Heart right ventricle (tissue), 16 donors: Measurements from ENCODE around the gene ZNF697. TPM values are rescaled to one million over a fixed set of nuclear protein-coding genes. Genes with fewer than 3 reads are reported as not detected.
A peak's percentile ranks its signal among the peaks of the same experiment; 100 is the strongest.
"Not testable (repeated sequence)": the region's sequence is repeated elsewhere in the genome, so short reads cannot be mapped to it uniquely, and the experiment has no call there.

Experiments used
- ATAC-seq, 8 donors: fragments of 200-7000 bp; cut with Tn5 transposase; one replicate each; pipeline ENCODE4 v1.9.1; 2020; ENCODE audit warnings: mild to moderate bottlenecking in 8 of 8, moderate library complexity in 8 of 8, moderate number of reproducible peaks in 1 of 8
- DNase-seq, 2 donors: peaks; one replicate each; pipeline ENCODE4 v3.0.0-alpha.2; 2020
- H3K27ac ChIP-seq, 10 donors: fragments of 200-600 bp; sonication (generic) in 2 of 10; one replicate each; pipeline versions ENCODE4 v1.5.0 to v1.8.0; 2020 to 2022; ENCODE audit warnings: mild to moderate bottlenecking in 3 of 10
- H3K27me3 ChIP-seq, 7 donors: fragments of 200-600 bp; one replicate each; pipeline ENCODE4 v1.8.0; 2021 to 2022; ENCODE audit warnings: mild to moderate bottlenecking in 2 of 7
- H3K36me3 ChIP-seq, 9 donors: fragments of 200-600 bp; sonication (generic) in 1 of 9; one replicate each; pipeline versions ENCODE4 v1.5.0 to v1.8.0; 2020 to 2022; ENCODE audit warnings: mild to moderate bottlenecking in 2 of 9
- H3K4me1 ChIP-seq, 9 donors: fragments of 200-600 bp; sonication (generic) in 1 of 9; one replicate each; pipeline versions ENCODE4 v1.5.0 to v1.8.0; 2020 to 2022; ENCODE audit warnings: mild to moderate bottlenecking in 4 of 9
- H3K4me3 ChIP-seq, 10 donors: fragments of 200-600 bp; sonication (generic) in 2 of 10; one replicate each; pipeline versions ENCODE4 v1.5.0 to v1.8.0; 2020 to 2022; ENCODE audit warnings: mild to moderate bottlenecking in 7 of 10, moderate library complexity in 2 of 10
- H3K9me3 ChIP-seq, 11 donors: fragments of 200-600 bp in 10 of 11; sonication (generic) in 2 of 11; one replicate each; pipeline versions ENCODE4 v1.5.0 to v1.8.0; 2013 to 2022; ENCODE audit warnings: mild to moderate bottlenecking in 2 of 11, control low read depth in 1 of 11, moderate library complexity in 1 of 11
- CTCF ChIP-seq, 9 donors: fragments of 200-600 bp; sonication (generic) in 2 of 9; IDR thresholded peaks; one replicate each; pipeline versions ENCODE4 v1.5.0 to v1.8.0; 2021 to 2022; ENCODE audit warnings: antibody characterized with exemption in 9 of 9, mild to moderate bottlenecking in 5 of 9, moderate library complexity in 1 of 9
- WGBS, 2 donors: extraction: QIAGEN DNeasy Blood & Tissue Kit; methylation state at CpG; one replicate each; pipeline ENCODE4 v1.1.7; 2013; ENCODE audit warnings: inconsistent platforms in 1 of 2; 5-methylcytosine and 5-hydroxymethylcytosine counted together
- intact Hi-C, 10 donors: fragments of 100-400 bp; cut with DNase I; formaldehyde crosslinking; loops; one replicate each; pipeline versions ENCODE4 v1.11.1 to v1.14.2; 2022
- polyA plus RNA-seq, 2 donors: library from polyadenylated mRNA; stranded (reverse); fragments of 200-250 nt; gene quantifications; one replicate each; pipeline ENCODE4 v1.2.3, GENCODE V29; 2013
- total RNA-seq, 10 donors: library from RNA; stranded (reverse); fragmentation: NEBNext Ultra II Directional in 3 of 10; extraction: Animal tissue kit (Norgen Biotek cat#: 25700) in 3 of 10; gene quantifications; one replicate each; pipeline versions ENCODE4 v1.2.1 to v1.2.4, GENCODE V29; 2021 to 2023
- donor health status: Arrhythmogenic right ventricular cardiomyopathy.
- donor health status: ischemic (EF 13 %, LVEDD 7.1; RV severe dilation, severe dysfunction).
- donor health status: healthy with polysubstance abuse.
- donor health status: DM: no; HTN: yes; CAD: no.
- donor health status: DM: no; HTN: no; CAD: no.
- donor health status: ischemic (EF 25% LVEDD 6.9; RV normal size, moderate dysfunction).
- donor health status: ischemic (EF 25% LVEDD 5.7; RV mildly dilated, moderate dysfunction).
- donor health status: healthy.
- donor health status: DM: yes; HTN: yes; CAD: no.
- donor health status: Ischemic cardiomyopathy.
- donor health status: ischemic (EF 35%, LVEDD 5.7; RV mildly dilated, moderate dysfunction).
- donor health status: nonischemic (EF 11% LVEDD 7.7; RV severe dilation, severe dysfunction).
- donor health status: DM: yes; HTN: yes; CAD: no.
- donor health status: PGD.
- donor health status: ischemic (EF 29% LVEDD 5.4; RV normal size, mild dysfunction).
- donor health status: nonischemic (EF 23%, LVEDD 6.1; RV moderate dilation, normal function).

The ZNF697 gene
- total and polyA plus RNA-seq, 12 donors, result 2.3 to 14.1 (median 10.3) TPM

DNA sequence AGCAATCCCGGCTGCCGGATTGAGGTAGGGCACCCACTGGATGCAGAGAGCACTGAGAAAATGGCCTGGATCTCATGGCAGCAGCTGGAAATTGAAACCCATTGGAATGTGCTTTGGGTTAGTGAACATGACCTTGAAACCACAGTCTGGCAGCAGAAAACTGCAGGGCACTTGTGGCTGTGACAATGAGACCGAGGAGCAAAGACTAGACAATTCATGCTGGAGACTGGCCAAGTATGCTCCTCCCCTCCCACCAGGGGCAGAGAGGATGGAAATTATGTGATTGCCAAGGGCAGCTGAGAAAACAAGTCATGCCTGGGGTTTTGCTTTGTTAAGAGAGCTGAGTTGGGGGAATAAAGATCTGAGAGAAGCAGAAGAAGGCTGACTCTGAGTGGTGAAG is 60.7 kb downstream of the ZNF697 start:
- H3K27me3 ChIP-seq, result no peaks in the 10 kb centered on the region
- no peak overlapping the region for H3K27ac ChIP-seq
- ATAC-seq (peak in 1 of 8 donors; percentile 15), DNase-seq (no peak)
- no peak overlapping the region for H3K4me3 ChIP-seq
- no peaks in the 10 kb centered on the region for H3K4me1 ChIP-seq
- 63 to 68% methylated on average over 3 of the region's 3 CpGs for WGBS, 2 donors
- H3K36me3 ChIP-seq, result no peaks in the 10 kb centered on the region
- no peak for TF ChIP-seq CTCF (IDR thresholded peaks at IDR 0.05)
- no peaks in the 10 kb centered on the region for H3K9me3 ChIP-seq
- intact Hi-C loops, result no loop called here

DNA sequence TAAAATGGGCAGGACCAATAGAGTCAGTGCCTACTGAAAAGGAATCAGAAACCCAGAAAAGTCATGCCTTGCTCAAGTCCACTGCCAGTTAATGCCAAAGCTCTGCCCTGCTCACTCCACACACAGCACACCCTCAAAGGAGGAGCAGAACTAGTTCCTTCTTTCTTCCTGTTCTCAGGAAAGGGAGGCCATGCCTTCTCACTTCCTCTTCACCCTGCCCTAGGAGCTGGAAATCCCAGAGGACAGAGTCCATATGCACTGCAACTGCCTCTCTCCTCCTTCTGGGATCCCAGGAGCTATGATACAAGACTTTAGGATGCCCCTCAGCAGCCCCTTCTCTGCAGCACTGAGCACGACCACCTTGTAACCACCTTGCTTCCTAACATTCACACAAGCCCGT is 62.3 kb downstream of the ZNF697 start:
- 81 to 97% methylated on average over 2 of the region's 2 CpGs for WGBS, 2 donors
- DNase-seq, H3K4me3 ChIP-seq, H3K27ac ChIP-seq, H3K9me3 ChIP-seq, H3K4me1 ChIP-seq, H3K36me3 ChIP-seq, H3K27me3 ChIP-seq, intact Hi-C loops: not testable (repeated sequence)
- peak in 1 of 8 donors; percentile 47 for ATAC-seq

GRCh38 chr1:119582801-119583200 is 65.3 kb downstream of the ZNF697 start:
- no peaks in the 10 kb centered on the region for H3K36me3 ChIP-seq
- peak; percentile 27 to 43 for DNase-seq
- ATAC-seq, result peak; percentile 76 to 88 (median 83)
- peaks cover 0 to 15% (median 0%) of the 10 kb centered on the region in 11 donors for H3K9me3 ChIP-seq
- peak in 8 of 9 donors; percentile 19 to 62 (median 56) for TF ChIP-seq CTCF (IDR thresholded peaks at IDR 0.05)
- no peaks in the 10 kb centered on the region for H3K27me3 ChIP-seq
- intact Hi-C loops, result no loop called here
- no peak overlapping the region for H3K4me3 ChIP-seq
- no peaks in the 10 kb centered on the region for H3K4me1 ChIP-seq
- H3K27ac ChIP-seq, result no peak overlapping the region
- WGBS, 2 donors, result 4 to 19% methylated on average over 1 of the region's 1 CpG

DNA sequence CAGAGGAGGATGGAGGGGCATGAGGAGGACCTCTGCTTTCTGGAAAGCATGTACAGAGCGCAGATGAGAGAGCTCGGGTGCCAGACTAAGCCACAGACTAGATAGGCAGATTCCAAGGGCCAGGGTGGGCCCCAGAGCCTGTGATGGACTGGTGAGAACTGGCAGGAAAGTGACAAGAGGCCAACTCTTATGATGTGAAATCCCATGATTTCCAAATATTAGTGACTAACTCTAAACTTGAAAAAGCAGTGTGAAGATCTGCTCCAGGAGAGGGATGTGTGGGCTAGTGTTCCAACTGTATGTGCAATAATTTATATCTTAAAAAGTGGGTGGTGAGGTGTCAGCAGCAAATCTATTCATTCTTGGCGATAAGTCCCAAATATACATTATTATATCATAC is 67.0 kb downstream of the ZNF697 start:
- intact Hi-C loops, H3K4me3 ChIP-seq, DNase-seq, H3K27me3 ChIP-seq, H3K27ac ChIP-seq, ATAC-seq, H3K4me1 ChIP-seq, H3K36me3 ChIP-seq: not testable (repeated sequence)
- WGBS, 2 donors, result 91 to 93% methylated on average over 3 of the region's 3 CpGs
- H3K9me3 ChIP-seq, result peaks cover 0 to 16% (median 0%) of the 10 kb centered on the region in 11 donors

DNA sequence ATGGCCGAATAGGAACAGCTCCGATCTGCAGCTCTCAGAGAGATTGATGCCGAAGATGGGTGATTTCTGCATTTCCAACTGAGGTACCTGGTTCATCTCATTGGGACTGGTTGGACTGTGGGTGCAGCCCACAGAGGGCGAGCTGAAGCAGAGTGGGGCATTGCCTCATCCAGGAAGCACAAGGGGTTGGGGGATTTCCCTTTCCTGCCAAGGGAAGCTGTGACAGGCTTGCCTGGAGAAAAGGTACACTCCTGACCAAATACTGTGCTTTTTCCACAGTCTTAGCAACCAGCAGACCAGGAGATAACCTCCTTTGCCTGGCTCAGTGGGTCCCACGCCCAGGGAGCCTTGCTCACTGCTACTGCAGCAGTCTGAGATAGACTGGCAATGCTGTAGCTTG is 74.2 kb downstream of the ZNF697 start:
- 90 to 95% methylated on average over 5 of the region's 5 CpGs for WGBS, 2 donors

More for the DNA sequence above, 74.2 kb downstream of the ZNF697 start:
- DNase-seq, result no peak
- ATAC-seq, result no peak
- no peak for TF ChIP-seq CTCF (IDR thresholded peaks at IDR 0.05)
- Histone ChIP-seq H3K4me1 (no peaks in the 10 kb centered on the region), H3K36me3 (no peaks in the 10 kb centered on the region), H3K4me3 (no peak overlapping the region), H3K27me3 (no peaks in the 10 kb centered on the region), H3K27ac (no peak overlapping the region), H3K9me3 (peaks cover 0 to 9% (median 0%) of the 10 kb centered on the region in 11 donors)
- intact Hi-C loops, result no loop called here
